Thymus (tissue), 11 donors: ENCODE results near the gene RALGPS1. TPM values are rescaled to one million over a fixed set of nuclear protein-coding genes. Genes with fewer than 3 reads are reported as not detected.

ENCODE experiments used
- DNase-seq, 9 donors: peaks; one replicate each; pipeline ENCODE4 v3.0.0-alpha.2; 2013; ENCODE audit warnings: low spot score in 9 of 9, low read depth in 6 of 9, missing footprints in 1 of 9
- H3K27ac ChIP-seq, 2 donors: one replicate each; pipeline ENCODE4 v1.5.1; 2013; ENCODE audit warnings: control low read depth in 1 of 2, low read depth in 1 of 2, low read length in 1 of 2, mild to moderate bottlenecking in 1 of 2, moderate library complexity in 1 of 2
- H3K27me3 ChIP-seq, 2 donors: one replicate each; pipeline ENCODE4 v1.5.1; 2013; ENCODE audit warnings: low read length in 1 of 2; ENCODE audit not compliant: control insufficient read depth in 2 of 2, insufficient read depth in 1 of 2
- H3K36me3 ChIP-seq, 2 donors: one replicate each; pipeline ENCODE4 v1.5.1; 2013; ENCODE audit warnings: low read length in 1 of 2, mild to moderate bottlenecking in 1 of 2, moderate library complexity in 1 of 2; ENCODE audit not compliant: control insufficient read depth in 2 of 2, insufficient read depth in 2 of 2
- H3K4me1 ChIP-seq, 2 donors: one replicate each; pipeline ENCODE4 v1.5.1; 2013; ENCODE audit warnings: low read length in 2 of 2; ENCODE audit not compliant: control insufficient read depth in 2 of 2, insufficient read depth in 2 of 2
- H3K4me3 ChIP-seq, 2 donors: one replicate each; pipeline ENCODE4 v1.5.1; 2013; ENCODE audit warnings: low read length in 2 of 2, control low read depth in 1 of 2, mild to moderate bottlenecking in 1 of 2
- H3K9me3 ChIP-seq, 2 donors: one replicate each; pipeline ENCODE4 v1.5.1; 2013; ENCODE audit warnings: low read length in 1 of 2, mild to moderate bottlenecking in 1 of 2; ENCODE audit not compliant: control insufficient read depth in 2 of 2, insufficient read depth in 1 of 2
- WGBS: extraction: QIAGEN DNeasy Blood & Tissue Kit; methylation state at CpG from one replicate; pipeline ENCODE4 v1.1.7; 2013; 5-methylcytosine and 5-hydroxymethylcytosine counted together
- polyA plus RNA-seq: library from polyadenylated mRNA; stranded (reverse); fragments of 200-250 nt; gene quantifications from one replicate; pipeline ENCODE4 v1.2.3, GENCODE V29; 2013
- total RNA-seq: library from RNA; stranded (reverse); fragments of 120-200 nt; gene quantifications from one replicate; pipeline ENCODE4 v1.2.4, GENCODE V29; 2013
- donor health status: healthy.

RALGPS1 gene
- total and polyA plus RNA-seq, 2 donors: 3.6 to 8.5 TPM

DNA sequence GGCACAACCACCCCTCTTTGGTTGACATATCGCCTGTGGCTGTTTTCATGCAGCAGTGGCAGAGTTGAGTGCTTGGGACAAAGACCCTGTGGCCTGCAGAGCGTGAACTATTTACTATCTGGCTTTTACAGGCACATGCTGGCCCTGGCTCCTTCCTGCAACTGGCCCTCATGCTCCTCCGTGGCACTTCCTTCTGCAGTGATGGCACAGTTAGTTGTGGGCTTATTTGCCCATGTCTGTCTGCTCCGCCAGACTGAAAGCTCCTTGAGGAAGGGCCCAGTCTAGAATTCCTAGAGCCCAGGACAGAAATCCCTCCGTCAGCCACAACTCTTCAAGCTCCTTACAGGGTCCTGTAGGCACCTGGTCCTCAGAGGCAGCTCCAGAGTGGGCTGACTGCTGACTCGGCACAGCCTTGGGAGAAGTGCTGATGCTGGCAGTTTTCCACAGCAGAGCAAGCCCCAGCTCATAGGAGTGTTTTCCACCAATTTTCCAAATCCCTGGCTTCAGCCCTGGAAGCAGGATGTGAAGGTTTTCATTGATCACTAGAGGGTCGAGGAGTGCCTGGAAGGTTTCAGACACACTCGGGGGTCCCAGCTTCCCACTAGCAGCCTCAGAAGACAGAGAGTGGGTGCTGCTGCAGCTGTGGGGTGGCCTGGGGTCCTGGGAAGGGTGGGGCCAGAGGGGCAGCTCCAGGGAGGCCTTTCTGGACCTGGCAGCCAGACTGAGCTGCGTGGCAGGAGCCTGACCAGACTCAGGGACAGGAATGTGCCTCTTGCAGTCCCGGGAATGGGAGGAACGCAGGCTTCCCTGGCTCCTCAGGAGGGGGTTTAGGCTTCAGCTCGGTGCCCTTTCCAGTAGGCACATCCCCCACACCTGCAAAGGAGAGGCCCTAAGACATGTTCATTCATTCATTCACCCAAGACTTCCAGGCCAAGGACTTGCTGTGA, 264.4 kb downstream of the RALGPS1 start:
- Histone ChIP-seq H3K9me3 (no peaks in the 10 kb centered on the region), H3K4me1 (peaks cover 0 to 4% of the 10 kb centered on the region in 2 donors), H3K36me3 (peaks cover 3 to 5% of the 10 kb centered on the region in 2 donors), H3K4me3 (no peak overlapping the region), H3K27ac (no peak overlapping the region), H3K27me3 (no peaks in the 10 kb centered on the region)
- no peak for DNase-seq
- 90% methylated on average over 12 of the region's 12 CpGs for WGBS

- Histone ChIP-seq H3K4me1 (peaks cover 0 to 4% of the 10 kb centered on the region in 2 donors), H3K27ac (no peak overlapping the region), H3K4me3 (no peak overlapping the region), H3K27me3 (no peaks in the 10 kb centered on the region), H3K36me3 (peaks cover 3% of the 10 kb centered on the region in 2 donors), H3K9me3 (no peaks in the 10 kb centered on the region)
- DNase-seq: no peak
- 96% methylated on average over 15 of the region's 15 CpGs for WGBS
These were observed 265.3 kb downstream of the RALGPS1 start for GRCh38 chr9:127179633-127180441.

- H3K27ac ChIP-seq: no peak overlapping the region
- WGBS: 98% methylated on average over 14 of the region's 14 CpGs
- DNase-seq: no peak
- H3K4me1 ChIP-seq: peaks cover 0 to 4% of the 10 kb centered on the region in 2 donors
- no peaks in the 10 kb centered on the region for H3K27me3 ChIP-seq
- no peaks in the 10 kb centered on the region for H3K9me3 ChIP-seq
- H3K36me3 ChIP-seq: no peaks in the 10 kb centered on the region
- H3K4me3 ChIP-seq: no peak overlapping the region
These were observed 266.1 kb downstream of the RALGPS1 start for GRCh38 chr9:127180457-127181314.

DNA sequence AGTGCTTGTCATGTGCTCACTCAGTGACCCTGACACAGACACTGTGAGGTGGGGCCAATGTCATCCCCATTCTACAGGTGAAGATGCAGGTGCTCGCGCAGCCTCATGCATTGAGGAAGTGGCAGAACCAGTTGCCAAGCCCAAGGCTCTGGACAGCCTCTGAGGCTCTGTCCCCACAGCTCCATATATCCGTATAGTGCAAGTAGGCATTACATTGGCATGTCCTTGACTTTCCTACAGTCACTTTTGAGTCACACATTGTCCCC, 266.7 kb downstream of the RALGPS1 start:
- Histone ChIP-seq H3K4me1 (peaks cover 0 to 4% of the 10 kb centered on the region in 2 donors), H3K9me3 (no peaks in the 10 kb centered on the region), H3K4me3 (no peak overlapping the region), H3K27me3 (no peaks in the 10 kb centered on the region), H3K36me3 (no peaks in the 10 kb centered on the region), H3K27ac (no peak overlapping the region)
- over 99% methylated on average over 3 of the region's 3 CpGs for WGBS
- DNase-seq: no peak

DNA sequence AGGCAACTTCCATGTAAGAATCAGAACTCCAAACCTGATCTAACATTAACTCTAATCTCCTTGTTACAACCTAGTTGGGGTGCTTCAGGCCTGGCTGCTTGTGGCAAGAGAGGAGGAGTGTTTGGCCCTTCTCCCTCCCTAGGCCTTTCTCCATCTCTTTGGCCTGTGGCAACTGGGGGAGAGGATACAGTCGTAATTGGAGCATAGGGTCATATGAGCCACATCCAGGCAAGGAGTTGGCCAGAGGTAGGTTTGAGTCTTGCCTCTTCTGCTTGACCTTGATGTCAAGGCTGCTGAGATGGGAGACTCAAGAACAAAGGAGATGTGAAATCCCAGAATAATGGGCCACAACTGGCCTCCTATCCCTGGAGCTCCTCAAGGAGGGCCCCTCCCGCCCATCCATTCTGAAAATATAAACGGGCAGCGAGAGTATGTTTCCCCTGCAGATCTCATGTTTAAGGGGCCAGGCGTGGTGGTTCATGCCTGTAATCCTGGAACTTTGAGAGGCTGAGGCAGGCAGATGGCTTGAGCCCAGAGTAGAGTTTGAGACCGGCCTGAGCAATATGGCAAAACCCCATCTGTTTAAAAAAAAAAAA, 267.1 kb downstream of the RALGPS1 start:
- no peak for DNase-seq
- Histone ChIP-seq H3K4me1 (peaks cover 0 to 5% of the 10 kb centered on the region in 2 donors), H3K27me3 (no peaks in the 10 kb centered on the region), H3K27ac (no peak overlapping the region), H3K36me3 (no peaks in the 10 kb centered on the region), H3K9me3 (no peaks in the 10 kb centered on the region), H3K4me3 (no peak overlapping the region)
- WGBS: 96% methylated on average over 6 of the region's 6 CpGs

DNA sequence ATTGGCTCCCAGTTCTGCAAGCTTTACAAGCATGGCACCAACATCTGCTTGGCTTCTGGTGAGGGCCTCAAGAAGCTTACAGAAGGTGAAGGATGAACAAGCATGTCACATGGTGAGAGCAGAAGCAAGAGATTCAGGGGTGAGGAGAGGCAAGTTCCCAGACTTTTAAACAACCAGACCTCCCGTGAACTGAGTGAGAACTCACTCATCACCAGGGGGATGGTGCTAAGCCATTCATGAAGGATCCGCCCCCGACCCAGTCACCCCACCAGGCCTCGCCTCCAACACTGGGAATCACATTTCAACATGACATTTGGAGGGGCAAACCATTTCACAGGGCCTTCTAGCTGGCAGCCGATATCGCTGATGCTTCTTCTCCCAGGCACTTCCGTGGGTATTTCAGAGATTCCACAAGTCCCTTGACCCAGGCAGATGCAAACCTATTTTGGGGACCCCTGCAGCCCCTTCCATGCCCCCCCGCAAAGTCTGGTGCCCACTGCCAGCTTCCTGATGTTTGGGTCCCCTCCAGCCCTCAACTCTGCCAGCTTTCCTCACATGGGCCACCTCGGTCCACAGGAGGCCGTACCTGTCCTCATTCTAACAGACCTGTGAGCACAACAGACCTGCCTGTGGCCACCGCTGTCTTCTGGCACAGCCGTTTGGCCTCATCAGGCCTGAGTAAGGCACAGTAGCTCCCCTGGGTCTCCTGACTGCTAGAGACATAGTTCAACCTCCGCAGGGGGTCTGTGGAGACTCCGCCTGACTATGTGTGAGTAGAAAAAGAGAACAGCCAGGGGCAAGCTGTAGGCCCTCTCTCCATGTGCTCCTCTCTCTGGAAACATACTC, 268.5 kb downstream of the RALGPS1 start:
- Histone ChIP-seq H3K36me3 (no peaks in the 10 kb centered on the region), H3K4me1 (peaks cover 0 to 9% of the 10 kb centered on the region in 2 donors), H3K27me3 (no peaks in the 10 kb centered on the region), H3K4me3 (no peak overlapping the region), H3K9me3 (no peaks in the 10 kb centered on the region), H3K27ac (no peak overlapping the region)
- no peak for DNase-seq
- 96% methylated on average over 14 of the region's 14 CpGs for WGBS

DNA sequence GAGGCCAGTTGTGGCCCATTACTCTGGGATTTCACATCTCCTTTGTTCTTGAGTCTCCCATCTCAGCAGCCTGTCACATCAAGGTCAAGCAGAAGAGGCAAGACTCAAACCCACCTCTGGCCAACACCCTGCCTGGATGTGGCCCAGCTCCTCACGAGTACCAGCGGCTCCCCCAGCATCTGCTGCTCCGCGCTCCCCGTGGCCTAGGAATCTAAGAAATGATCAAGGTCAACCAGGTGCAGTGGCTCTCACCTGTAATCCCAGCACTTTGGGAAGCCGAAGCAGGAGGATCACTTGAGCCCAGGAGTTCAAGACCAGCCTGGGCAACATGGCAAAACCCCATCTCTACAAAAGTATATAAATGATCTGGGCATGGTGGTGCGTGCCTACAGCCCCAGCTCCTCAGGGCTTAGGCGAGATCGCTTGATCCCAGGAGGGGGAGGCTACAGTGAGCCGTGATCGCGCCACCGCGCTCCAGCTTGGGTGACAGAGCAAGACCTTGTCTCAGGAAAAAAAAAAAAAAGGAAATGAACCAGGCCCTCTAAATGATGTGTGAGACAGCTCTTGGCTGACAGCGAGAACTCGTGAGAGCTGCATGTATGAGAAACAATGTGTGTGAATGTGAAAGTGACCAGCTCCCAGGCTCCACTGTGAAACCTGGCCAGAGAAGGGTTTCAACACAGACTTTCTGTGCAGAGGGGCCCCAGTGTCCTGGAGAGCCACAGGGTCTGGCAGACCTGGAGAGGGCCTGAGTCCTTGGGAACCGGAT, 269.4 kb downstream of the RALGPS1 start:
- peaks cover 0 to 8% of the 10 kb centered on the region in 2 donors for H3K4me1 ChIP-seq
- H3K27me3 ChIP-seq: no peaks in the 10 kb centered on the region
- H3K4me3 ChIP-seq: no peak overlapping the region
- WGBS: 97% methylated on average over 17 of the region's 17 CpGs
- H3K36me3 ChIP-seq: no peaks in the 10 kb centered on the region
- no peak overlapping the region for H3K27ac ChIP-seq
- no peaks in the 10 kb centered on the region for H3K9me3 ChIP-seq
- DNase-seq: no peak
